ENCODE results near the gene KAT6B.

KAT6B gene

GRCh38 chr10:74982634-74982982 lies 156.2 kb downstream of the KAT6B start:
- no peak overlapping the region for H3K4me3 ChIP-seq (ENCODE audit: low read depth, low read length)
- no peak for DNase-seq (ENCODE audit: low read depth)

GRCh38 chr10:74983383-74983782 lies 157.0 kb downstream of the KAT6B start:
- no peak for TF ChIP-seq CTCF (IDR thresholded peaks at IDR 0.05; ENCODE audit: insufficient read depth, low read depth, low read length, missing control alignments)
- H3K4me3 ChIP-seq (ENCODE audit: low read depth, low read length): no peak overlapping the region
- DNase-seq (ENCODE audit: low read depth): peak; percentile 35

More at GRCh38 chr10:74982634-74982982, 156.2 kb downstream of the KAT6B start:
- no peak for TF ChIP-seq CTCF (IDR thresholded peaks at IDR 0.05; ENCODE audit: insufficient read depth, low read depth, low read length, missing control alignments)

- H3K4me3 ChIP-seq (ENCODE audit: low read depth, low read length): no peak overlapping the region
- no peak for TF ChIP-seq CTCF (IDR thresholded peaks at IDR 0.05; ENCODE audit: insufficient read depth, low read depth, low read length, missing control alignments)
- DNase-seq (ENCODE audit: low read depth): no peak
Observed at GRCh38 chr10:74987339-74988053, 161.1 kb downstream of the KAT6B start.

GRCh38 chr10:74988054-74988775 lies 161.8 kb downstream of the KAT6B start:
- DNase-seq (ENCODE audit: low read depth): no peak
- H3K4me3 ChIP-seq (ENCODE audit: low read depth, low read length): no peak overlapping the region
- no peak for TF ChIP-seq CTCF (IDR thresholded peaks at IDR 0.05; ENCODE audit: insufficient read depth, low read depth, low read length, missing control alignments)

- TF ChIP-seq CTCF (IDR thresholded peaks at IDR 0.05; ENCODE audit: insufficient read depth, low read depth, low read length, missing control alignments): no peak
- DNase-seq (ENCODE audit: low read depth): no peak
- H3K4me3 ChIP-seq (ENCODE audit: low read depth, low read length): no peak overlapping the region
Observed at GRCh38 chr10:74988832-74989561, 162.6 kb downstream of the KAT6B start.

GRCh38 chr10:74991435-74991834 lies 165.0 kb downstream of the KAT6B start:
- TF ChIP-seq CTCF (IDR thresholded peaks at IDR 0.05; ENCODE audit: insufficient read depth, low read depth, low read length, missing control alignments): peak; percentile 37
- H3K4me3 ChIP-seq (ENCODE audit: low read depth, low read length): no peak overlapping the region
- DNase-seq (ENCODE audit: low read depth): peak; percentile 64
